Activated T-helper 1 cell treated with anti-CD3 and anti-CD28 coated beads, Interleukin-12 subunit alpha, Interleukin-12 subunit beta, Interleukin-2, Interleukin-4 antibody, amounts not matched to agents 30 ng/mL and 10 ng/mL and 1 ng/mL, durations not matched to agents 14 hours and 24 hours and 36 hours (primary cell): Measurements from ENCODE around the gene DAPP1. TPM values are rescaled to one million over a fixed set of nuclear protein-coding genes. Genes with fewer than 3 reads are reported as not detected.
A peak's percentile ranks its signal among the peaks of the same experiment; 100 is the strongest.

Experiments used
- DNase-seq: peaks from one replicate; pipeline ENCODE4 v3.0.0; 2021; ENCODE audit warnings: low spot score
- H3K27ac Mint-ChIP-seq: one replicate; pipeline ENCODE4 v1.8.0; 2021; ENCODE audit warnings: mild to moderate bottlenecking, mixed read lengths
- H3K27me3 Mint-ChIP-seq: one replicate; pipeline ENCODE4 v1.8.0; 2022; ENCODE audit warnings: mild to moderate bottlenecking, moderate library complexity, mixed read lengths; ENCODE audit not compliant: insufficient read depth
- H3K36me3 Mint-ChIP-seq: one replicate; pipeline ENCODE4 v1.8.0; 2021; ENCODE audit warnings: low read depth, mixed read lengths
- H3K4me1 Mint-ChIP-seq: one replicate; pipeline ENCODE4 v1.8.0; 2021; ENCODE audit warnings: low read depth, mixed read lengths
- H3K4me3 Mint-ChIP-seq: one replicate; pipeline ENCODE4 v1.8.0; 2021; ENCODE audit warnings: mild to moderate bottlenecking, moderate library complexity, mixed read lengths
- H3K9me3 Mint-ChIP-seq: one replicate; pipeline ENCODE4 v1.8.0; 2021; ENCODE audit warnings: mixed read lengths
- intact Hi-C: fragments of 100-400 bp; cut with micrococcal nuclease; formaldehyde crosslinking; loops from one replicate; pipeline ENCODE4 v1.15.1; 2024
- total RNA-seq: library from RNA; stranded (reverse); gene quantifications from 2 replicates; pipeline ENCODE4 v1.2.3, GENCODE V29; 2022

Gene DAPP1
- total RNA-seq, 1 donor from 2014 or later: 40.2 TPM

GRCh38 chr4:99861120-99861905, 44.7 kb downstream of the DAPP1 start:
- peak overlapping the region; percentile 2 for H3K4me3 Mint-ChIP-seq
- H3K36me3 Mint-ChIP-seq: peaks cover 30% of the 10 kb centered on the region
- no peaks in the 10 kb centered on the region for H3K9me3 Mint-ChIP-seq
- DNase-seq: no peak
- intact Hi-C loops: loop anchor here (1.0 kb wide), 2 partner anchors 9 to 14 kb away; no protein-coding TSS in a partner anchor
- H3K27me3 Mint-ChIP-seq: no peaks in the 10 kb centered on the region
- peak overlapping the region; percentile 75 for H3K27ac Mint-ChIP-seq
- peaks cover 59% of the 10 kb centered on the region for H3K4me1 Mint-ChIP-seq

DNA sequence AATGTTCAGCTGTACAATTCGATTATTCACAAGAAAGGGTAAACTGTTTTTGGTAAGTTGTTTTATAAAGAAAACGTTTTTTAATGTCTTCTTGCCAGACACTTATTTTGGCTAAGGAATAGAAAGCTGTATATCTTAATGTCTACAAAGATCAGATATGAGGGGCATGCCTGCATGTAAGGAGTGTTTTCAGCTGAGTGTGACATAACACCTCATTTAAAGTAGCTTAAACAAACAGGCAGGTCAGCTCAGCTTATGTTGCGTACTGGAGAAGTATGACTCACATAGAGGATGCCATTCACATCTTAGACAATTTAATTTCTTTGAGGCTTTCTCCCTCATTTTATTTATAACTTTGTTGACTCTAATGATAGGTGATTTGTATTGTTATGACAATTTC, 47.2 kb downstream of the DAPP1 start:
- DNase-seq: no peak
- Mint-ChIP-seq H3K27me3 (no peaks in the 10 kb centered on the region), H3K27ac (no peak overlapping the region), H3K4me1 (peaks cover 47% of the 10 kb centered on the region), H3K9me3 (no peaks in the 10 kb centered on the region), H3K4me3 (no peak overlapping the region), H3K36me3 (peaks cover 33% of the 10 kb centered on the region)
- intact Hi-C loops: no loop called here

DNA sequence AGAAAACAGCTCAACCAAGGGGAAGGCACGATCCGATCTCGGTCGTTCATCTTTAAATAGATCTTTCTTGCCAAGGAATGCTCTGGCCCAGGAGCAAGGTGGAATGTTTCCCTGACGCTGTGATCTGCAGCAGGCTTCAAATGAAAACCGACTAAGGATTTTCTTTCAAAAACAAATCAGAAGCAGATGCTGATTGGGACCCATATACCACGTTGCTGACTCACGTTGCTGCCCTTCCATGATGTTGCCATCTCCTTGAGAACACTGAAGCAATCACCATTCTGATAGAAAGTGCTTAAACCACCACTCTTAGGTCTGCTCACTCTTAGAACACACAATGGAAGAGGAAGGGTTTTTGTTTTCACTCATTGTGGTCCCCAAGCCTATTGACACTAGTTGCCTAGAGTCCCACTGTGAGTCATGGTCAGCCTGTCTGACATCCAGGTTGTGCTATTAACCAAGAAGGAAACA, 51.5 kb downstream of the DAPP1 start:
- Mint-ChIP-seq H3K27me3 (no peaks in the 10 kb centered on the region), H3K4me3 (no peak overlapping the region), H3K4me1 (peaks cover 15% of the 10 kb centered on the region), H3K36me3 (peaks cover 53% of the 10 kb centered on the region), H3K27ac (no peak overlapping the region), H3K9me3 (no peaks in the 10 kb centered on the region)
- intact Hi-C loops: loop anchor here (1.0 kb wide), 3 partner anchors 12 to 52 kb away; partner anchors contain the start of gene DAPP1
- no peak for DNase-seq

DNA sequence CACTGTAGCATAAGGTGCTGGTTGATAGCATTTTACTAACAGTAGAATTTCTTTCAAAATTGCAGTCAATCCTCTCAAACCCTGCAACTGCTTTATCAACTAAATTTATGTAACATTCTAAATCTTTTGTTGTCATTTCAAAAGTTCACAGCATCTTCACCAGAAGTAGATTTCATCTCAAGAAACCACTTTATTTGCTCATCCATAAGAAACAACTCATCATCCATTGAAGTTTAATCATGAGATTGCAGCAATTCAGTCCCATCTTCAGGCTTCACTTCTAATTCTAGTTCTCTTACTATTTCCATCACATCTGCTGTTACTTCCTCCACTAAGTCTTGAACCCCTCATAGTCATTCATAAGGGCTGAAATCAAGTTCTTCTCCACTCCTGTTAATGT, 55.9 kb downstream of the DAPP1 start:
- no peak for DNase-seq
- intact Hi-C loops: no loop called here
- Mint-ChIP-seq H3K27ac (peak overlapping the region; percentile 3), H3K27me3 (no peaks in the 10 kb centered on the region), H3K4me1 (peaks cover 10% of the 10 kb centered on the region), H3K4me3 (no peak overlapping the region), H3K36me3 (peaks cover 51% of the 10 kb centered on the region), H3K9me3 (no peaks in the 10 kb centered on the region)

DNA sequence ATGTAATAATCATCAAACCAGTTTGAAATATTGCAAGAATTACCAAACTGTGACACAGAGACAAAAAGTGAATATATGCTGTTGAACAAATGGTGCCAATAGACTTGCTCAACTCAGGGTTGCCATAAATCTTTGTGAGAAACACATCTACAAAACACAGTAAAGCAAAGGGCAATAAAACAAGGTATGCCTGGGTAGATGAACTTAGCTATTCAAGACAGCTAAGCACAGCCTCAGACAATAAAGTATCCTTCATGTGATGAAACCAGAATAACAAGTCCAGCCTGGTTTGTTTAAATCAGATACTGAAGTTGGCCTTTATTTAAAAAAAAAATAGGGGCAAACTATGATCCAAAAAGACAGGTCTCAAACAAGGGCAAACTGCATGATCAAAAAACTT, 58.4 kb downstream of the DAPP1 start:
- no peak overlapping the region for H3K4me3 Mint-ChIP-seq
- no peak for DNase-seq
- H3K36me3 Mint-ChIP-seq: peaks cover 45% of the 10 kb centered on the region
- no peaks in the 10 kb centered on the region for H3K4me1 Mint-ChIP-seq
- intact Hi-C loops: no loop called here
- H3K27ac Mint-ChIP-seq: no peak overlapping the region
- no peaks in the 10 kb centered on the region for H3K27me3 Mint-ChIP-seq
- no peaks in the 10 kb centered on the region for H3K9me3 Mint-ChIP-seq

DNA sequence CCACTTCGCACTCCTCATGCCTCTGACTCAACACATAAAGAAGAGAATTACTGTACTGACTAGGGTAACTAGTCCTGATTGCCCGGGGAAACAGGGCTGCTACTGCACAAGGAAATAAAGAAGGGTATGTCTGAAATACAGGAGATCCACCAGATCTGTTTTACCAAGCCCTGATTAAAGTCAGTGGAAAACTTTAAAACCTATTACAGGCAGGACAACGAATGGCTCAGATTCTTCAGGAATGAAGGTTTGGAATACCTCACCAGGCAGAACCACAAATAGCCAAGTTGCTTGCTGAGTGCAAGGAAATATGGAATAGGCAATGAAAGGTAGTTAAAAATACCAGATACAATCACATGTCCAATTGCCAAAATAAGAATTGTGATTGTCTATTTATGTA, 60.3 kb downstream of the DAPP1 start:
- intact Hi-C loops: no loop called here

GRCh38 chr4:99878604-99879003, 62.0 kb downstream of the DAPP1 start:
- H3K27me3 Mint-ChIP-seq: no peaks in the 10 kb centered on the region
- no peak overlapping the region for H3K27ac Mint-ChIP-seq
- no peak overlapping the region for H3K4me3 Mint-ChIP-seq
- intact Hi-C loops: no loop called here
- DNase-seq: no peak
- no peaks in the 10 kb centered on the region for H3K9me3 Mint-ChIP-seq
- peaks cover 32% of the 10 kb centered on the region for H3K36me3 Mint-ChIP-seq
- no peaks in the 10 kb centered on the region for H3K4me1 Mint-ChIP-seq

More for the DNA sequence above, 60.3 kb downstream of the DAPP1 start:
- no peak for DNase-seq
- no peaks in the 10 kb centered on the region for H3K4me1 Mint-ChIP-seq
- no peak overlapping the region for H3K4me3 Mint-ChIP-seq
- peaks cover 37% of the 10 kb centered on the region for H3K36me3 Mint-ChIP-seq
- no peaks in the 10 kb centered on the region for H3K27me3 Mint-ChIP-seq
- H3K9me3 Mint-ChIP-seq: no peaks in the 10 kb centered on the region
- H3K27ac Mint-ChIP-seq: peak overlapping the region; percentile 5

- DNase-seq: no peak
- H3K36me3 Mint-ChIP-seq: peaks cover 28% of the 10 kb centered on the region
- no peaks in the 10 kb centered on the region for H3K9me3 Mint-ChIP-seq
- no peak overlapping the region for H3K27ac Mint-ChIP-seq
- no peaks in the 10 kb centered on the region for H3K27me3 Mint-ChIP-seq
- no peaks in the 10 kb centered on the region for H3K4me1 Mint-ChIP-seq
- intact Hi-C loops: no loop called here
- no peak overlapping the region for H3K4me3 Mint-ChIP-seq
Measured at GRCh38 chr4:99879458-99879857, 62.8 kb downstream of the DAPP1 start.

GRCh38 chr4:99885063-99885664, 68.5 kb downstream of the DAPP1 start:
- no peak overlapping the region for H3K27ac Mint-ChIP-seq
- intact Hi-C loops: loop anchor here (1.0 to 5.0 kb wide), 6 partner anchors 38 to 422 kb away; no protein-coding TSS in a partner anchor
- DNase-seq: no peak

DNA sequence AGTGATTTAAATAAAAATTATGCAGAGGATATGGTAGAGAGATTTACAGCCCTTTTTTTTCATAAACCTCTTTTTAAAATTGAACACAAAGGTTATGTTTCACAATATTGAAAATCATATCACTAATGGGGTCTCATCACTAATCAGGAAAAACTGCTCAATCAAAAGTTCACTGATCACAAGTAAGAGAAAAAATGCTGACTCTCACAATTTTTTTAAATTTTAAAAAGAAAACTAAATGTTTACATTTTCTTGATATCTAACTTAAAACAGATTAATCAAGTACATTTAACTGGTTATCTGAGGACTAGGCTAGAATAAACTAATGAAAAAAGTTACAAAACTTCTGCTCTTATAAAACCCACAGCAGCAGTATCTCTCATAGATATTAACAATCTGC, 69.1 kb downstream of the DAPP1 start:
- no peaks in the 10 kb centered on the region for H3K9me3 Mint-ChIP-seq
- H3K27me3 Mint-ChIP-seq: no peaks in the 10 kb centered on the region
- DNase-seq: no peak
- intact Hi-C loops: loop anchor here (1.0 to 5.0 kb wide), 6 partner anchors 39 to 423 kb away; no protein-coding TSS in a partner anchor
- H3K36me3 Mint-ChIP-seq: peaks cover 12% of the 10 kb centered on the region
- no peak overlapping the region for H3K27ac Mint-ChIP-seq
- H3K4me3 Mint-ChIP-seq: no peak overlapping the region
- H3K4me1 Mint-ChIP-seq: peaks cover 7% of the 10 kb centered on the region

More at GRCh38 chr4:99885063-99885664, 68.5 kb downstream of the DAPP1 start:
- H3K27me3 Mint-ChIP-seq: no peaks in the 10 kb centered on the region
- peaks cover 14% of the 10 kb centered on the region for H3K36me3 Mint-ChIP-seq
- H3K9me3 Mint-ChIP-seq: no peaks in the 10 kb centered on the region
- no peak overlapping the region for H3K4me3 Mint-ChIP-seq
- peaks cover 4% of the 10 kb centered on the region for H3K4me1 Mint-ChIP-seq

DNA sequence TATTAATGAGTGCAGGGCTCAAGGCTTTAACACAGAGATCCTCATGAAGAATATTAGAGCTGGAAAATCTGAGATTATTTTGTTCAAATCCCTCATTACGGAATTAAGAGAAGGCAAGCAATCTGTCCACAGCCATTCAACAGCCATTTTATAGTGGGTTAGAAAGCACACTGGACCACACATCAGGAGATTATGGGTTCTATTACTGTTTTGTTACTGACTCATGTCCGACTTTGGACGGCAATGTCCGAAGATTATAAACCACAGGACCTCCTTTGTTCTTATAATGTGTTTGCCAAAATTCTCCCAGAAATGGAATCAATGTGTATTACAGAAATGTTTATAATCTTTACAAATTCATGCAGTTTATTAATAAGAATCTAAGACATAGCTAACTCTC, 69.5 kb downstream of the DAPP1 start:
- intact Hi-C loops: loop anchor here (5.0 kb wide), 1 partner anchor 164 kb away; no protein-coding TSS in a partner anchor
- H3K4me1 Mint-ChIP-seq: peaks cover 12% of the 10 kb centered on the region

GRCh38 chr4:99887837-99888236, 71.2 kb downstream of the DAPP1 start:
- Mint-ChIP-seq H3K9me3 (no peaks in the 10 kb centered on the region), H3K4me3 (no peak overlapping the region), H3K4me1 (peaks cover 23% of the 10 kb centered on the region), H3K27me3 (no peaks in the 10 kb centered on the region), H3K27ac (no peak overlapping the region), H3K36me3 (peaks cover 11% of the 10 kb centered on the region)
- intact Hi-C loops: loop anchor here (5.0 kb wide), 1 partner anchor 166 kb away; no protein-coding TSS in a partner anchor
- no peak for DNase-seq

More for the DNA sequence above, 69.5 kb downstream of the DAPP1 start:
- H3K4me3 Mint-ChIP-seq: no peak overlapping the region
- H3K36me3 Mint-ChIP-seq: peaks cover 16% of the 10 kb centered on the region
- H3K27me3 Mint-ChIP-seq: no peaks in the 10 kb centered on the region
- DNase-seq: no peak
- H3K27ac Mint-ChIP-seq: no peak overlapping the region
- no peaks in the 10 kb centered on the region for H3K9me3 Mint-ChIP-seq

DNA sequence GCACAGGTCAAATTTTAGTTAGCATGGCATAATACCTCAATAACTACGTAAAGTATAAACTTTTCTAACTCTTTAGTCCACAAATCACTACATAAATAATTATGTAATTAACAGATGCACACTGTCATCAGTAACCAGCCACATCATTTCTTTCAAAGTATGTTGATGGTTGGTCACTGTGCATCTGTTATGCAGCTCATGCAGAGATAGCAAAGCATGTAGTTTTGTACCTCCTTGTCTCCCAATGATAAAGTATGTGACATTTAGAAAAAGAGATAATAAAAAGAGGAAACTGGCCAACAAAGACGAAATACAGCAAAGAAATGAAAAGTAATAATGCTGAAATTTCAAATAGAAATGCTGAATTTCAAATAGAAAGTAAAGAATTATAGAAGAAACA, 74.7 kb downstream of the DAPP1 start:
- DNase-seq: no peak
- no peaks in the 10 kb centered on the region for H3K9me3 Mint-ChIP-seq
- no peak overlapping the region for H3K4me3 Mint-ChIP-seq
- no peaks in the 10 kb centered on the region for H3K27me3 Mint-ChIP-seq
- H3K36me3 Mint-ChIP-seq: peaks cover 18% of the 10 kb centered on the region
- peaks cover 46% of the 10 kb centered on the region for H3K4me1 Mint-ChIP-seq
- no peak overlapping the region for H3K27ac Mint-ChIP-seq
- intact Hi-C loops: loop anchor here (5.0 kb wide), 1 partner anchor 1749 kb away; the partner anchor contains the start of gene STPG2
